Femur (tissue), 1 donor: ENCODE results near the gene ZFPM1.
"Not testable (repeated sequence)": the region's sequence is repeated elsewhere in the genome, so short reads cannot be mapped to it uniquely, and the experiment has no call there.

Experiments
- DNase-seq: peaks from one replicate; pipeline ENCODE4 v3.0.0-alpha.2; 2017

ZFPM1 gene

GRCh38 chr16:88516601-88517061, 63.6 kb downstream of the ZFPM1 start:
- no peak for DNase-seq

- DNase-seq, result not testable (repeated sequence)
Measured at GRCh38 chr16:88517208-88517774, 64.2 kb downstream of the ZFPM1 start.

GRCh38 chr16:88518411-88519111, 65.5 kb downstream of the ZFPM1 start:
- not testable (repeated sequence) for DNase-seq

GRCh38 chr16:88519240-88519639, 66.2 kb downstream of the ZFPM1 start:
- no peak for DNase-seq

DNA sequence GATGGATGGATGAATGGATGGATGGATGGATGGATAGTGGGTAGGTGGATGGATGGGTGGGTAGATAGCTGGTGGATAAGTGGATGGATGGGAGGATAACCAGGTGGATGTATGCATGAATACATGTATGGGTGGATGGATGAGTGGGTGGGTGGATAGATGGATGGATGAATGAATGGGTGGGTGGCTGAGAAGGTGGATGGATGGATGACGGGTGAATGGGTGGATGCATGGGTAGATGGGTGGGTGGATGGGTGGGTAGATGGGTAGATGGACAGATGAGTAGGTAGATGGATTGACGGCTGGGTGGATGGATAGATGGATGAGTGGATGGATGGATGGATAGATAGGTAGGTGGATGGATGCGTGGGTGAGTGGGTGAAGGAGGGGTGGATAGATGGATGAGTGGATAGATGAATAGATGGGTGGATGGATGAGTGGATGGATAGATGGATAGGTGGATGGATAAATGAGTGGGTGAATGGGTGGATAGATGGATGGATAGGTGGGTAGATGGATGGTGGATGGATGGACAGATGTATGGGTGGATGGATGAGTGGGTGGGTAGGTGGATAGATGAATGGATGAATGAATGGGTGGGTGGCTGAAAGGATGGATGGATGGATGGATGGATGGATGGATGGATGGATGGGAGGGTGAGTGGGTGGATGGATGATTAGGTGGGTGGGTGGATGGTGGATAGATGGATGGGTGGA, 67.0 kb downstream of the ZFPM1 start:
- no peak for DNase-seq

DNA sequence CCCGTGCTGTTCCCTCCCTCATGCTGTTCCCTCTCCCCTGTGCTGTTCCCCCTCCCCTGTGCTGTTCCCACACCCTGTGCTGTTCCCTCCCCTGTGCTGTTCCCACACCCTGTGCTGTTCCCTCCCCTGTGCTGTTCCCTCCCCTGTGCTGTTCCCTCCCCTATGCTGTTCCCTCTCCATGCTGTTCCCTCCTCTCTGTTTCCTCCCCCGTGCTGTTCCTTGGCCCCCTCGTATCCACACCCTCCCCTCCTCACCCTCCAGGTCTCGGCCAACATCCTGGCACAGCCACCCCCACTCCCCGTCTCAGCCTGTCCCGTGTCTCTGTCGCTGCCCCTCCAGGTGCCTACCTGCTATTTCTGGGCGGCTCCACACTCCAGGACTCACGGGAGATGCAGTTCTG, 68.6 kb downstream of the ZFPM1 start:
- DNase-seq, result no peak

DNA sequence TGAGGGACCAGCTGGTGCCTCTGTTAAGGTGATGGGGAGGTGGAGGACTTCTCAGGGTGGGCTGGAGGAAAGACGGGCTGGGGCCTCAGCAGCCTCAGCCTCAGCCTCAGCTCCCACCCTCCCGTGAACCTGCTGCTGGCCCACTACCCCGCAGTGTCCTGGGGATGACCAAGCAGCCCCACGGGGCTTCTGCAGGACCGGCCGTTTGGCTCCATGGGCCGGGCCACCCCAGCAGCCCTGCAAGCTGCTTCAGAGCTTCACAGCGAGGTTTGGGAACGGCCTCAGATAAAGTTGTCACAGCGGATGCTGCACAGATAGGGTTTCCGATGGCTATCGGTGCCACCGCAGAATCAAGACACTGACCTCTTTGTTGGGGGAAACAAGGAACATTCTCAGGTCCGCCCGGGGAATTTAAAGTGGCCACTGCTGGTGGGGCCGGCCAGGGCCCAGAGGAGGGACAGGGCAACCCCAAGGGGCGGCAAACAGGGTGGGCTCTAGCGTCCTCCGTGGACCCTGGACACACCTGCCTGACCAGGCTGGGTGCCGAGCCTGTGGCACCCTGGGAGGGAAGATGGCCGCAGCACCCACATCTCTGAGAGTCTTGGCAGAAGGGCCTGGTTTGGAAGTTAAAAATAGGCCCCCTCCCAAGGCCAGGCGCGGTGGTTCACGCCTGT, 69.3 kb downstream of the ZFPM1 start:
- DNase-seq, result no peak

DNA sequence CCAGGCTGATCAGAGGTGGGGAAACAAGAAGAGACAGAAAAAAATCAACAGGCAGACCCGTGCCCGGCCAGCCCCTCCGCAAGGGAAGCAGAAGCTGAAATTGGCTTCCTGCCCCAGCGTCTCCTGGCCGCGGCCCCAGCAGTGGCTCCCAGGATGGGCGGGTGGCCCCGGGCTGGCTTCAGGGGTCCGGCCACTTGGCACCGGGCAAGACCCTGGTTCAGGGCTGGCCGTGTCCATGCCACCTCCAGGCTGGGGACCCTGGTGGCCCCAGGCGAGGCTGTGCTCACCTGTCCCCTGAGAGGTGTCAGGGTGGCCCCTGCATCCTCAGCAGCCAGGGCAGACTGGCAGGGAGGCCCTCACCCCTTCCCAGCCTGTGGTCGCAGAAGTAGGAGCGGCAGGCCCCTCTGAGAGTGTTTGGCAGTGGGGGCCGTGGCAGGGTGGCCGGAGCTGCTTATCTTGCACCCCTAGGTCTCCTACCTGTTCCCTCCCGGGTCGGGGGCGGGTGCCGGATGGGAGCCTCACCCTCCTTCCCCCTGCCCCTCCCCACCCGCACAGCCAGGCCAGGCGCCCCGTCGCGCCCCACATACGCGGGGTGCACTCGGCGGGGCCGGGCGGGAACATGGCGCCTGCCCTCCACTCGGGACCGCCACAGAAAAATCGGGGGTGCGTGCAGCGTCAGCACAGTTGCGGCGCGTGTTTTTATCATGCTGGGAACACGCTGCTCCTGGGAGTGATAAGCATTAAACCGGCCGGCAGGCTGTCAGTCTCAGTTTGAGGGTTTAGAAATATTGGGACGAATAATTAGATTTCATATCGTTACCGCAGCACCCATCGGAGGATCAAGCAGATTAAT, 70.5 kb downstream of the ZFPM1 start:
- DNase-seq, result no peak

GRCh38 chr16:88524274-88524972, 71.3 kb downstream of the ZFPM1 start:
- no peak for DNase-seq

DNA sequence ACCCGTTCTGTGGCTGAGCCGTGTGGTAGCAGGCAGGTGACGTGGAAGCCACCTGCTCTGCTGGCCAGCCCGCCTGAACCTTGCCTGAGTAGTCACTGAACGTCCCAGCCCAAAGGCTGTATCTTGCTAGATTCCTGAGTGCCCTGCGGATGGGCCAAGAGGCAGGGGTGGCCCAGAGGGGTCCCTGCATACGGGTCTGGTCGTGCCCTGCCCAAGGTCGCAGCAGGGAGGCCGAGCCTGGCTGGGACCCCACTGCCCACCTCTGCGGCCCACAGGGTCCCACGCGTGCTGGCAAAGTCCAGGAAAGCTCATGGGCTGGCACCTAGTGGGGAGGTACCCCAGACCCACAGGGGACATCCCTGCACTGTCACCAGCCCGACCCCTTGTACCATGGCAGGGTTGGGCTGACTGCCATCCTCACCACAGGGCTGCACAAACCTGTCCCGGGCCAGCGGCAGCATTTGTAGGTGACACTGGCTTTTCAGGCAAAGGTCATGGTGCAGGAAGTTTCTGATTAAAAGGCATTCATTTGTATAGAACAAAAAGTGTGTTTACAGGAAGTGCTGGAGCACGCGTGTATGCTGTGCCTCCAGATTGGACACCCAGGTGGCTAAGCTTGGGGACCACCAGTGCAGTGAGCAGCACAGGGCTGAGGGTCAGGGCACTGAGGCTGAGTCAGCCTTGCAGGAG, 72.0 kb downstream of the ZFPM1 start:
- DNase-seq, result no peak

DNA sequence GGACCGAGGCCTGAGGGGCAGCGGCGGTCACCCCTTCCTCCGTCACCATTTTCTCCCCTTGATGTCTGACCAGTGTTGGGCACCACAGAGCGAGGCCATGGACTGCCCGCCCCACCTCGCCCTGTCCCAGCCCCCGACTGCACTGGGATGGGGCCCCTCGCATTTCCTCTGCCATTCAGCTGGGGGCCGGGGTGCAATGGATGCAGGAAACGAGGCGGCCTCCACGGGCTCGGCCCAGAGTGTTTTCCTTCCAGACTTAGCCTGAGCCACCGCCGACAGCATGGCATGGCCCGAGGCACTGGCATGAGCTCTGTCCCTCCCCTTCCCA, 72.5 kb downstream of the ZFPM1 start:
- no peak for DNase-seq

DNA sequence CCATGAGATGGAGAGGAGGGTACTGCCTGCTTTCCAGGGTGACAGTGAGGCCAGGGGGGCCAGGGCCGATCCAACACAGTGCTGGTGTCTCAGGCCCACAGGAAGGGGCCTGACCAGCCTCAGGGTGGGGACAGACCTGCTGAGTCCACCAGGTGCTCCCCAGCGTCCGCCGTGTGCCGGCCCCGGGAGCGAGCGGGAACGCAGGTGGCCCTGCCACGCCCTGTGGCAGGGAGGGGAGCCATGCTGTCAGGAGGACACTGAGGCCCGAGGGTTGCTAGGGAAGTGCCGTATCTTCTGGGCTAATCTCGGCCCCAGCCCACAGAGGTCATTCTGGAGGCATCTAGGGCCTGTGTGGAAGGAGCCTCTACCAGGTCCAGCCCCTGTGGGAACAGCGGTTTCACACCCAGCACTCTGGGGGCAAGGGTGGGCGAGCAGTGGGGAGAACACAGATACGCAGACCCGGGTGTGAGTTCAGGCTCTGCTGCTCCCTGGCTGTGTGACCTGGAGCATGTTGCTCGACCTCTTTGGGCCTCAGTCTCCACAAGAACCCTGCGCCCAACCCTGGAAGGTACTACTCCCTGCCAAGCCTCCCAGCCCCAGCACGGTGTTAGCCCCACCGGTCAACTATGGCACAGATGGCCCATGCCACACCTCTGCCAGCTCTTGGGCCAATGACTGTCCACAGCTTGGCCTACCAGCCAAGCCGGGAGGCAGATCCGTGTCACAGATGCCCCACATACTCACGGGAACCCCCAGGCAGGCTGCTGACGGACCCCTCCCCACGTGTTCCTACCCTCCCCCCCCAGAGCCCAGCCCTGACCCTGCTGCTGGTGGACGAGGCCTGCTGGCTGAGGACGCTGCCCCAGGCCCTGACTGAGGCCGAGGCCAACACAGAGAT, 73.2 kb downstream of the ZFPM1 start:
- no peak for DNase-seq

- no peak for DNase-seq
Measured at GRCh38 chr16:88526906-88527185, 73.8 kb downstream of the ZFPM1 start.

DNA sequence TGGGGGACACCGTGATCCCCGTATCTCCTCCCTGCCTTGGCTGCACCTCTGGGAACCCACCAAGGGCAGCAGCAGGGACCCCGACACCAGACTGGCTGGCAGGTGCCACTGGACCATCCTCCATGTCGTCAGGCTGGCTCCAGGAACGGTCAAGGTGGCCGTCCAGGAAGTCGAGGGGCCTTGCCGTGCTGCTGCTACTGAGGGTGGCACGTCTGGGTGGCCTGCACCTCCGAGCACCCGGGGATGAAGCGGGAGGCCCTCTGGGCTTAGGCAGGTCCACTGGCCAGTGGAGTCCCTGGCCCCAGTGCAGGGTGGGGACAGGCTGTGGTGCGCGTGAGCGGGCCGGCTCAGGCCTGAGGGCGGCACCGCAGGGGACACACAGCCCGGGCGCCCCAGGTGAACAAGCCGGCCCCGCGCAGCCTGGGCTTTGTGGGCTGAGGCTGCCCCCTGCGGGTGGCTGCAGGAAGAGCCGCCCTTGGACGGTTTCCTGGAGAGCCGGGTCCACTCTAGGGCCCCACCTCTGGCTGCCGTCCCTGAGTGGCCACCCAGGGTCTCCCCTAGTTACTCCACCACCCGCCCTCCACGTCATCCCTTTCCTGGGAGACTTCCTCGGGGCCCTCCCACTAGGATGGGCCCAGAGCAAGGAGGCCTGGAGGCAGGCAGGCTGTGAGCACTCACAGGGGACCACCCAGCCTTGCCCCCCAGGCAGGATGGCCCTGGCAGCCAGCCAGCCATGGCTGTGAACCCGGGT, 74.3 kb downstream of the ZFPM1 start:
- DNase-seq, result peak; percentile 82

- no peak for DNase-seq
Measured at GRCh38 chr16:88527937-88528743, 75.1 kb downstream of the ZFPM1 start.

- DNase-seq, result no peak
Measured at GRCh38 chr16:88528902-88529318, 75.8 kb downstream of the ZFPM1 start.

- DNase-seq, result no peak
Measured at GRCh38 chr16:88529596-88529995, 76.5 kb downstream of the ZFPM1 start.

DNA sequence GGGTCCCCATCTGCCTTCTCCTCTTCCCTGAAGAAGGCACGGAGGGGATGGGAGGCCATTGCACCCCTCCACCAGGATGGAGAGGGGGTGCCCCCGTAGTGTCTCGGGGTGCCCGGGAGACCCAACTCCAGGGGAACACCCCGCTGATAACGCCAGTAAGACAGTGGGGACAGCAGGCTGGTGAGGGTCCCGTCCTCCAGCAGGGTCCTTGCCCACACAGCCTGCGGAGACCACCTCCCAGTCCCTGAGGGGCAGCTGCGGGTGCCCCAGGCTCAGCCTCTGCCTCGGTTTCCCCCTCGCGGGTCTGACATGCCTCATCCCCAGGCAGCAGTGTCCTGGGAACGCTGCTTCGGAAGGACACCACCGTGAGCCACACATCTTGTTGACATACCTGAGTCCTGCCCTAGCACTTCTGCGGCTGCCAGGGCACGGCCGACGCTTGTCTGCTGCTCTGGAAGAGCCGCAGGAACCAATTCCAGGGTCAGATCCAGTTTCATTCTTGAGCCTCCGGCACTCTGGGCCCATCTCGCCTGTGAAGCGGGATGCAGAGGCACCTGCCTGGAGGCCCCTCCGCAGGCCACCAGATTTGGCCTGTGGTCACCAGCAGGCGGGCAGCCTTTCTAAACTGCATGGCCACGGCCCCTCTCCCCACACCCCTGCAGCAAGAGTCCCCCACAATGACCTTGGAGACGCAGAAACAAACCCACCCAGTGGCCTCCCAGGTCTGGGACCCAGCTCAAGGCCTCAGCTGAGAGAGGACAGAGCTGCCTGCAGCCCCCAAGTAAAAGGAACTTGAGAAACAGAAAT, 77.2 kb downstream of the ZFPM1 start:
- no peak for DNase-seq
